ENCODE data around the gene SMOC2. TPM values are rescaled to one million over a fixed set of nuclear protein-coding genes. Genes with fewer than 3 reads are reported as not detected.

SMOC2 gene
- total and polyA plus RNA-seq, 12 donors = 3.0 to 32.0 (median 10.5) TPM

- Histone ChIP-seq H3K27me3 (no peaks in the 10 kb centered on the region), H3K27ac (no peak overlapping the region), H3K9me3 (replicated peaks in 1 of 3) (no peaks in the 10 kb centered on the region), H3K4me3 (no peak overlapping the region), H3K36me3 (replicated peaks in 1 of 2) (no peaks in the 10 kb centered on the region), H3K4me1 (replicated peaks in 1 of 2) (no peaks in the 10 kb centered on the region)
- no peak for DNase-seq
- intact Hi-C loops (cut with DNase I) = no loop called here
- WGBS, 4 donors = 90 to 97% (median 94%) methylated on average over 17 to 41 of the region's 41 CpGs
- no peak for TF ChIP-seq POLR2A (IDR thresholded peaks at IDR 0.05)
- no peak for TF ChIP-seq CTCF (IDR thresholded peaks at IDR 0.05)
Measured at GRCh38 chr6:168555618-168556273, 114.8 kb downstream of the SMOC2 start.

GRCh38 chr6:168557512-168557911 lies 116.5 kb downstream of the SMOC2 start:
- H3K27ac ChIP-seq = no peak overlapping the region
- intact Hi-C loops (cut with DNase I) = no loop called here
- H3K36me3 ChIP-seq (replicated peaks in 1 of 2) = no peaks in the 10 kb centered on the region
- H3K9me3 ChIP-seq (replicated peaks in 1 of 3) = no peaks in the 10 kb centered on the region
- 83 to 88% (median 85%) methylated on average over 8 of the region's 8 CpGs for WGBS, 4 donors
- H3K4me1 ChIP-seq (replicated peaks in 1 of 2) = no peaks in the 10 kb centered on the region
- no peak for TF ChIP-seq CTCF (IDR thresholded peaks at IDR 0.05)
- H3K27me3 ChIP-seq = no peaks in the 10 kb centered on the region
- H3K4me3 ChIP-seq = no peak overlapping the region
- DNase-seq = no peak

DNA sequence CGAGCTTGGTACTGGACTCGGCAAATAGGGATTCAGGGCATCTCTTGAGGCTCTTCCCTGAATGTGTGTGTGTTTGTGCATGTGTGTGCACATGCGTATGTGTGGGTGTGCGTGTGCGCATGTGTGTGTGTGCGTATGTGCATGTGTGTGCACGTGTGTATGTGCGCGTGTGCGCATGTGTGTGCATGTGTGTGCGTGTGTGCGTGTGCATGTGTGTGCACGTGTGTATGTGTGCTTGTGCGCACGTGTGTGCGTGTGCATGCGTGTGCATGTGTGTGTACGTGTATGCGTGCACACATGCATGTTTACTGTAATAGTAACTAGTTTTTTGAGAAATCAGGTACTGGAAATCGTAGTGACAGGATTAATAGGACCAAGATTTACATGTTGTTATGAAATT lies 117.7 kb downstream of the SMOC2 start:
- intact Hi-C loops (cut with DNase I) = no loop called here
- TF ChIP-seq POLR2A (IDR thresholded peaks at IDR 0.05) (no peak), CTCF (IDR thresholded peaks at IDR 0.05) (no peak)
- Histone ChIP-seq H3K27ac (no peak overlapping the region), H3K27me3 (peaks cover 5% of the 10 kb centered on the region), H3K9me3 (replicated peaks in 1 of 3) (no peaks in the 10 kb centered on the region), H3K4me1 (replicated peaks in 1 of 2) (no peaks in the 10 kb centered on the region), H3K36me3 (replicated peaks in 1 of 2) (no peaks in the 10 kb centered on the region), H3K4me3 (no peak overlapping the region)
- DNase-seq = no peak
- WGBS, 4 donors = 88 to 92% (median 91%) methylated on average over 5 to 20 of the region's 20 CpGs

- Histone ChIP-seq H3K9me3 (replicated peaks in 1 of 3) (no peaks in the 10 kb centered on the region), H3K27me3 (peaks cover 7% of the 10 kb centered on the region), H3K36me3 (replicated peaks in 1 of 2) (no peaks in the 10 kb centered on the region), H3K4me1 (replicated peaks in 1 of 2) (no peaks in the 10 kb centered on the region), H3K27ac (no peak overlapping the region), H3K4me3 (no peak overlapping the region)
- intact Hi-C loops (cut with DNase I) = no loop called here
- WGBS, 4 donors = 42 to 50% (median 47%) methylated on average over 6 of the region's 6 CpGs
- no peak for DNase-seq
- TF ChIP-seq POLR2A (IDR thresholded peaks at IDR 0.05) = no peak
- no peak for TF ChIP-seq CTCF (IDR thresholded peaks at IDR 0.05)
Measured at GRCh38 chr6:168559574-168560098, 118.7 kb downstream of the SMOC2 start.
